Mesenchymal stem cell (in vitro differentiated cells and primary cell): ENCODE measurements around the gene CEP85.

Experiments used
- DNase-seq: peaks from one replicate; pipeline ENCODE4 v3.0.0-alpha.2; 2013
- H2AFZ ChIP-seq: one replicate; pipeline ENCODE4 v1.6.1; 2013; ENCODE audit warnings: low read depth, mild to moderate bottlenecking, control low read depth, inconsistent platforms, low read length, moderate library complexity
- H2AK5ac ChIP-seq: 2 replicates; pipeline ENCODE4 v1.6.1; 2013; ENCODE audit warnings: low read length, moderate library complexity, mild to moderate bottlenecking, inconsistent platforms; ENCODE audit not compliant: severe bottlenecking
- H2BK120ac ChIP-seq: one replicate; pipeline ENCODE4 v1.6.1; 2013; ENCODE audit warnings: low read depth, mild to moderate bottlenecking, inconsistent platforms, low read length, moderate library complexity
- H2BK12ac ChIP-seq, 2 experiments: one replicate each; pipeline ENCODE4 v1.6.1; 2013; ENCODE audit warnings: inconsistent platforms in 2 of 2, low read length in 2 of 2, mild to moderate bottlenecking in 2 of 2, moderate library complexity in 2 of 2, control low read depth in 1 of 2
- H2BK15ac ChIP-seq: one replicate; pipeline ENCODE4 v1.6.1; 2013; ENCODE audit warnings: mild to moderate bottlenecking, low read depth, inconsistent platforms; ENCODE audit not compliant: poor library complexity, severe bottlenecking
- H2BK5ac ChIP-seq: 2 replicates; pipeline ENCODE4 v1.6.1; 2013; ENCODE audit warnings: low read depth, mild to moderate bottlenecking, low read length, control low read depth, inconsistent platforms; ENCODE audit not compliant: poor library complexity, severe bottlenecking
- H3K14ac ChIP-seq, 2 experiments: one replicate each; pipeline ENCODE4 v1.6.1; 2013; ENCODE audit warnings: inconsistent platforms in 2 of 2, low read length in 2 of 2, control low read depth in 1 of 2, mild to moderate bottlenecking in 1 of 2, moderate library complexity in 1 of 2
- H3K18ac ChIP-seq, 2 experiments: one replicate each; pipeline ENCODE4 v1.6.1; 2013; ENCODE audit warnings: inconsistent platforms in 2 of 2, low read length in 2 of 2, control low read depth in 1 of 2, low read depth in 1 of 2, mild to moderate bottlenecking in 1 of 2
- H3K23ac ChIP-seq, 2 experiments: one replicate each; pipeline ENCODE4 v1.6.1; 2013; ENCODE audit warnings: inconsistent platforms in 2 of 2, low read length in 2 of 2, mild to moderate bottlenecking in 2 of 2, moderate library complexity in 2 of 2, control low read depth in 1 of 2
- H3K27ac ChIP-seq: 2 replicates; pipeline ENCODE4 v1.5.1; 2013; ENCODE audit warnings: mild to moderate bottlenecking, moderate library complexity, low read length, control low read depth, inconsistent platforms; ENCODE audit not compliant: poor library complexity, severe bottlenecking
- H3K27me3 ChIP-seq, 2 experiments: 2 replicates each; pipeline versions ENCODE4 v1.6.1 to v1.7.0; 2013; ENCODE audit warnings: low read length in 2 of 2, mild to moderate bottlenecking in 2 of 2, moderate library complexity in 2 of 2, control low read depth in 1 of 2, inconsistent platforms in 1 of 2; ENCODE audit not compliant: control insufficient read depth in 1 of 2, insufficient read depth in 1 of 2
- H3K36me3 ChIP-seq, 2 experiments: 2 replicates each; pipeline versions ENCODE4 v1.6.1 to v1.7.0; 2013; ENCODE audit warnings: low read length in 2 of 2, control low read depth in 1 of 2, inconsistent platforms in 1 of 2, low read depth in 1 of 2, mild to moderate bottlenecking in 1 of 2; ENCODE audit not compliant: insufficient read depth in 2 of 2, control insufficient read depth in 1 of 2
- H3K4ac ChIP-seq, 2 experiments: one replicate each; pipeline ENCODE4 v1.6.1; 2013; ENCODE audit warnings: inconsistent platforms in 2 of 2, low read length in 2 of 2, mild to moderate bottlenecking in 2 of 2, moderate library complexity in 2 of 2, control low read depth in 1 of 2, low read depth in 1 of 2
- H3K4me1 ChIP-seq: 2 replicates; pipeline ENCODE4 v1.6.1; 2013; ENCODE audit warnings: low read depth, low read length, control low read depth; ENCODE audit not compliant: control insufficient read depth, insufficient read depth
- H3K4me2 ChIP-seq: 2 replicates; pipeline ENCODE4 v1.6.1; 2013; ENCODE audit warnings: low read length, mild to moderate bottlenecking, inconsistent platforms; ENCODE audit not compliant: poor library complexity, severe bottlenecking
- H3K4me3 ChIP-seq, 2 experiments: 2 replicates each; pipeline versions ENCODE4 v1.5.1 to v1.7.0; 2013; ENCODE audit warnings: low read length in 2 of 2, mild to moderate bottlenecking in 2 of 2, control low read depth in 1 of 2, low read depth in 1 of 2; ENCODE audit not compliant: insufficient read depth in 1 of 2
- H3K79me1 ChIP-seq: replicated peaks from 2 replicates; pipeline ENCODE4 v1.6.1; 2013; ENCODE audit warnings: mild to moderate bottlenecking, control low read depth, low read length, inconsistent platforms; ENCODE audit not compliant: poor library complexity, severe bottlenecking
- H3K9ac ChIP-seq: 2 replicates; pipeline ENCODE4 v1.7.0; 2013; ENCODE audit warnings: mild to moderate bottlenecking, low read length, moderate library complexity
- H3K9me3 ChIP-seq: 2 replicates; pipeline ENCODE4 v1.7.0; 2013; ENCODE audit warnings: mild to moderate bottlenecking, low read length; ENCODE audit not compliant: control insufficient read depth
- H4K8ac ChIP-seq: one replicate; pipeline ENCODE4 v1.6.1; 2013; ENCODE audit warnings: inconsistent platforms, mild to moderate bottlenecking, low read length, moderate library complexity
- H4K91ac ChIP-seq: one replicate; pipeline ENCODE4 v1.6.1; 2013; ENCODE audit warnings: mild to moderate bottlenecking, low read length, inconsistent platforms
- WGBS: methylation state at CpG from one replicate; pipeline ENCODE4 v1.1.7; 2013; ENCODE audit warnings: mixed read lengths; 5-methylcytosine and 5-hydroxymethylcytosine counted together

The CEP85 gene

GRCh38 chr1:26282401-26282918, 48.5 kb downstream of the CEP85 start:
- H3K79me1 ChIP-seq: peaks cover 21% of the 10 kb centered on the region
- no peak overlapping the region for H2BK120ac ChIP-seq
- peak overlapping the region; percentile 13 for H2AK5ac ChIP-seq
- H2BK12ac ChIP-seq: peak overlapping the region in 1 of 2 experiments; percentile 8
- H3K27ac ChIP-seq: no peak overlapping the region
- no peak for DNase-seq
- H3K4me3 ChIP-seq: peak overlapping the region in 1 of 2 experiments; percentile 92
- H2BK5ac ChIP-seq: no peak overlapping the region
- no peak overlapping the region for H2AFZ ChIP-seq
- peak overlapping the region in 1 of 2 experiments; percentile 47 for H3K23ac ChIP-seq
- no peaks in the 10 kb centered on the region for H3K27me3 ChIP-seq
- H2BK15ac ChIP-seq: no peak overlapping the region
- H3K9me3 ChIP-seq: no peaks in the 10 kb centered on the region
- H4K91ac ChIP-seq: peak overlapping the region; percentile 64
- no peak overlapping the region for H3K4me2 ChIP-seq
- no peak overlapping the region for H4K8ac ChIP-seq
- peak overlapping the region in 1 of 2 experiments; percentile 11 for H3K4ac ChIP-seq
- H3K9ac ChIP-seq: peak overlapping the region; percentile 75
- 89% methylated on average over 18 of the region's 22 CpGs for WGBS
- peak overlapping the region; percentile 16 to 34 for H3K18ac ChIP-seq
- H3K36me3 ChIP-seq: peaks cover 27 to 37% of the 10 kb centered on the region in 2 experiments
- H3K14ac ChIP-seq: peak overlapping the region in 1 of 2 experiments; percentile 21
- peaks cover 55% of the 10 kb centered on the region for H3K4me1 ChIP-seq

- Histone ChIP-seq H2BK12ac (no peak overlapping the region), H4K91ac (peak overlapping the region; percentile 41), H3K27me3 (no peaks in the 10 kb centered on the region), H3K9ac (peak overlapping the region; percentile 75), H3K4me1 (peaks cover 59% of the 10 kb centered on the region), H3K36me3 (peaks cover 24 to 31% of the 10 kb centered on the region in 2 experiments), H3K14ac (no peak overlapping the region), H3K4ac (no peak overlapping the region), H2AK5ac (peak overlapping the region; percentile 34), H3K4me2 (no peak overlapping the region), H2BK120ac (no peak overlapping the region), H2BK15ac (no peak overlapping the region), H3K4me3 (no peak overlapping the region), H3K18ac (peak overlapping the region in 1 of 2 experiments; percentile 13), H3K9me3 (no peaks in the 10 kb centered on the region), H3K79me1 (peaks cover 15% of the 10 kb centered on the region), H3K23ac (no peak overlapping the region), H2BK5ac (no peak overlapping the region), H4K8ac (no peak overlapping the region), H2AFZ (no peak overlapping the region), H3K27ac (no peak overlapping the region)
- WGBS: 94% methylated on average over 4 of the region's 4 CpGs
- no peak for DNase-seq
Observed at GRCh38 chr1:26283279-26283853, 49.4 kb downstream of the CEP85 start.

GRCh38 chr1:26283871-26284596, 50.0 kb downstream of the CEP85 start:
- H3K9me3 ChIP-seq: no peaks in the 10 kb centered on the region
- H3K27ac ChIP-seq: peak overlapping the region; percentile 28
- H3K79me1 ChIP-seq: peaks cover 16% of the 10 kb centered on the region
- H2AK5ac ChIP-seq: no peak overlapping the region
- peak overlapping the region in 1 of 2 experiments; percentile 79 for H3K14ac ChIP-seq
- H2AFZ ChIP-seq: no peak overlapping the region
- peak overlapping the region in 1 of 2 experiments; percentile 85 for H2BK12ac ChIP-seq
- 93% methylated on average over 12 of the region's 12 CpGs for WGBS
- H3K4me1 ChIP-seq: peaks cover 65% of the 10 kb centered on the region
- no peak overlapping the region for H3K4me3 ChIP-seq
- no peak overlapping the region for H2BK120ac ChIP-seq
- no peak overlapping the region for H2BK15ac ChIP-seq
- peak overlapping the region in 1 of 2 experiments; percentile 27 for H3K23ac ChIP-seq
- H4K91ac ChIP-seq: peak overlapping the region; percentile 79
- H3K36me3 ChIP-seq: peaks cover 24 to 29% of the 10 kb centered on the region in 2 experiments
- H3K4ac ChIP-seq: peak overlapping the region in 1 of 2 experiments; percentile 69
- no peak overlapping the region for H3K4me2 ChIP-seq
- no peak overlapping the region for H2BK5ac ChIP-seq
- peak overlapping the region; percentile 75 for H3K9ac ChIP-seq
- H3K18ac ChIP-seq: peak overlapping the region; percentile 57 to 70
- no peak for DNase-seq
- H3K27me3 ChIP-seq: no peaks in the 10 kb centered on the region
- H4K8ac ChIP-seq: no peak overlapping the region
